Activated CD4-positive, CD25-positive, alpha-beta regulatory T cell (primary cell): ENCODE data around the gene FLYWCH2.
"Not testable (repeated sequence)": the region's sequence is repeated elsewhere in the genome, so short reads cannot be mapped to it uniquely, and the experiment has no call there.

ENCODE experiments used
- DNase-seq, 4 experiments: peaks; one replicate each; lab custom pipeline; 2025; lab: John Stamatoyannopoulos, UW

The FLYWCH2 gene

GRCh38 chr16:2881783-2882649, 999 bp upstream of the FLYWCH2 start:
- DNase-seq, result no peak

DNA sequence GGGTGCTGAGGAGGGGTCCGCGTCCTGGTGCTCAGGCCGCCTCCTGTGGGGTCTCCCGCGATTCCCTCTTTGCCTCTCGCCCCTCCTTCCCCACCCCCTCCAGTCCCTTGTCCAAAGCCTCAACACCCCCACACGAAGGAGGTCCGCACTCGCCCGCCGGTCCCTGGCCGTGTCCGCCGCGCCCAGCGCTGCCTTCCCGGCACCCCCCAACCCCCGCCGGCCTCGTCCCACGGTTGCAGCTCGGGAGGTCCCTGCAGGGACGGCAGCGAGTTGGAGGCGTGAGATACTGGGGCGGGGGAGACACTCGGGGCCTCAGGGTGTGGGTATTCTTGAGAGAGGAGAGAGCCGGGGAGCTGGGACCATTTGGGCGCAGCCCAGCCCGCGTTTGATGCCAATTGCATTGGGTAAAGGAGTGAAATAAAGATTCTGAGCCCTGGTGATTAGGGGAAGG, 468 bp downstream of the FLYWCH2 start:
- DNase-seq, result no peak

DNA sequence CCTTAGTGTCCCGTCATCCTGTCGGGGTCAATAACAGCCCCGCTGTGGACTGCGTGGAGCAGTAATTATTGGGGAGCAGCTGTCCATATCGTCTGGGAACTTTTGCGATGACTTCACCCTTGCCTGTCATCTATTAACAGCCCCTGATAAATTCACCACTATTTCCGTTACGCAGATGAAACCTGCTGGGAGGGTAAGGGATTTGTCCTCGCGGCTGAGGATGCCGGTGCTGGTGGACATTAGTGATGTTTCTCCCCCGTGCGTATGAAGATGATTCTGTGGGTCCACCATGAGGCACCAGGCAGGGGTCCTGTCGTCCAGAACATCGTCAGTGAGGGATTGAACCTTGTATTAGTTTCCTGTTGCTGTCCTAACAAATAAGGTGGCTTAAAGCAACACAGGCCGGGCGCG, 1.0 kb downstream of the FLYWCH2 start:
- no peak for DNase-seq

DNA sequence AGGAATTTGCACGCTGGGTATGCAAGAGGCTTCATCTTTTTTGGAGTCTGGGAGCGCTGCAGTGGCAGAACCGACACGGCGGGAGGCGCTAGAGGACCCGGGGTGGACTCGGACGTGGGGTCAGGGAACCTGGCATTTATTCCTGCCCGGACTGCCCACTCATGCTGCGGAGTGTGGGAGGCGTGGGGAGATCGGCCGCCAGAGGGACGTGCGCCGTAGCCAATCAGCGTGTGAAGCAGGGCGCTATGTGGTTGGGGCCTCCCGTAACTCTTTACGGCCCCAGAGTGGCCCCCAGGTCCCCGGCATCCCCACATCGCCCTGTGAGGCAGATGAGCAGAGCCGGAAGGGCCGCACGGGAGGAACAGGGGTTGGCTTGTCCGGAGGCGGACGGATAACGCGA, 11.2 kb downstream of the FLYWCH2 start:
- DNase-seq, result no peak

DNA sequence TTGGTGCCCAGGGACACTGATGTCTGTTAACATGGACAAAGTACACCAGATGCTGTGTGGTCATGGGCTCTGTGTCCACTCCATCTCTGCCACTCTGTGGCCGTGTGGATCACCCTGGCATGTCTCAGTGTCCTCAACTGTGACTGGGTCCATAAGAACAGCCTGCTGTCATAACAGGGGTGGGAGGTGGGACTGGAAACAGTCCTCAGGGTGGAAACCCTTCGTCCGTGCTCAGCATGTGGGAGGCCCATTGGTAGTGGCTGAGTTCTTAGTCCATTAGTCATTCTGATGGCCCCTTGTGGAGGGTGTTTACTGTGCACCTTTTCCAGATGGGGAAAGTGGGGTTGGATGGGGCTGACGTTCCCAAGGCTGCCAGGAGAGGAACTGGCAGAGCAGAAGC, 12.8 kb downstream of the FLYWCH2 start:
- DNase-seq, result no peak

DNA sequence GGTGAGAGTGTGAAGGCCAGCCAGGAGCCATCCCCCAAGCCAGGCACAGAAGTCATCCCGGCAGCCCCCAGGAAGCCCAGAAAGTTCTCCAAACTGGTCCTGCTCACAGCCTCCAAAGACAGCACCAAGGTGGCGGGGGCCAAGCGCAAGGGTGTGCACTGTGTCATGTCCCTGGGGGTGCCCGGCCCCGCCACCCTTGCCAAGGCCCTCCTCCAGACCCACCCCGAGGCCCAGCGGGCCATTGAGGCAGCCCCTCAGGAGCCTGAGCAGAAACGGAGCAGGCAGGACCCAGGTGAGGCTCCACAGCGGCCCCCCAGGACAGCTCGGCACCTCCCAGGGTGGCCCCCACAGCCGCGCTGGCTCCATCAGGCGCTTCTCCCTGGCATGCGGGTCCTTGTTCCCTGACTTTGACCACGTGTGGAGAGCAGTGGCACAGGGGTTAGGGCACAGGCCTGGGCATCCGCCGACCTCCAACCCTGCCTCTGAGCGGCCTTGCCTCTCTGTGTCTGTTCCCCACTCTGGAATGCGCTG, 13.5 kb downstream of the FLYWCH2 start:
- no peak for DNase-seq

DNA sequence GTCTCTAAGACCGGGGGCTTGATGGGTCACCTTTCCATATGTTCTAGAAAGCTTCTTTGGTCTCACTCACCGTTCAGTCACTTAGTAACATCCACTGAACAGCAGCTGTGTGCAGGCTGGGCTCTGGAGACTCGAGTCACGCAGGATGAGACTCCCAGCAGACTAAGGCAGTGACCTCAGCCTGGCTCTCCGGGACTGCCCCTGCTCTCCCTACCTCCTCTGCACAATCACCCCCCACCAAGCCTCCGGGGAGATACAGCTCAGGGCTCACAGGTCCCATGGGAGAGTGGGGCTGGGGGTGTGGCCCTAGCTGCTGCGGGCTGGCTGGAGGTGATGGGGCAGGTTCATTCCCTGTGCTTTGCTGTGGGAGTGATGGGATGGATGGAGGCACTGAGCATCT, 14.1 kb downstream of the FLYWCH2 start:
- DNase-seq, result no peak

- DNase-seq, result no peak
Observed at GRCh38 chr16:2898831-2899563, 16.0 kb downstream of the FLYWCH2 start.

DNA sequence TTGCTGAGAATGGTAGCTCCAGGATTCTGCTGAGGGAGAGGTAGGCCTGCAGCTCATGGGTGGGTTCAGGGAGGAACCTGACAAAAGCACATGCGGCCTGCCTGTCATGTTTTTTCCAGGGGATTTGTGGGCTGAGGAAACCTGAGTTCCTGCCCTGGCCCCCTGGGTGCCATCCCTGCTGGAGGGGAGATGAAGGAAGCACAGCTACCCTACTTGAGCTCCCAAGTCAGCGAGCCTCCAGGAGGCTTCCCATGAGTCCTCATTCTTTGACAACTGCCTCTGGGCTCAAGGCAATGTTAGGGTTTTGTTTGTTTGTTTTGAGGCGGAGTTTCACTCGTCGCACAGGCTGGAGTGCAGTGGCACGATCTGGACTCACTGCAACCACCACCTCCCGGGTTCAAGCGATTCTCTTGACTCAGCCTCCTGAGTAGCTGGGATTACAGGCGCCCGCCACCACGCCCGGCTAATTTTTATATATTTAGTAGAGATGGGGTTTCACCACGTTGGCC, 16.6 kb downstream of the FLYWCH2 start:
- no peak for DNase-seq

GRCh38 chr16:2900526-2901075, 17.6 kb downstream of the FLYWCH2 start:
- no peak for DNase-seq

- no peak for DNase-seq
Observed at GRCh38 chr16:2902337-2903130, 19.5 kb downstream of the FLYWCH2 start.

GRCh38 chr16:2904100-2904921, 21.3 kb downstream of the FLYWCH2 start:
- DNase-seq, result peak; percentile 46 to 60 (median 52)

DNA sequence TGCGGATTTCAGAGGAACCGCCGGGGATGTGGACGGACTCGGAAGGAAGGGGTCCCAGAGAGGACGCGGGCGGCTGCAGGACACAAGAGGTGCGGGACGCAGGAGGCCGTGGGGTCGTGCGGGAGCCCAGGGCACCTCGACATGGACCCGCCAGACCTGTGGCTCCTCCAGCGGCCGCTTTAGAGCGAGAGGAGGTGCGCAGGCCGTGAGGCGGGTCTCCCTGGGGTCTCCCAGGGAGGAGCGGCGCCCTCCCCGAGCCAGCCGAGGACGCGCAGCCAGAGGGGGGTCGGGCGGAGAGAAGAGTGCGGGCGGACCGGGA, 21.9 kb downstream of the FLYWCH2 start:
- DNase-seq, result peak in 1 of 4 experiments; percentile 36

DNA sequence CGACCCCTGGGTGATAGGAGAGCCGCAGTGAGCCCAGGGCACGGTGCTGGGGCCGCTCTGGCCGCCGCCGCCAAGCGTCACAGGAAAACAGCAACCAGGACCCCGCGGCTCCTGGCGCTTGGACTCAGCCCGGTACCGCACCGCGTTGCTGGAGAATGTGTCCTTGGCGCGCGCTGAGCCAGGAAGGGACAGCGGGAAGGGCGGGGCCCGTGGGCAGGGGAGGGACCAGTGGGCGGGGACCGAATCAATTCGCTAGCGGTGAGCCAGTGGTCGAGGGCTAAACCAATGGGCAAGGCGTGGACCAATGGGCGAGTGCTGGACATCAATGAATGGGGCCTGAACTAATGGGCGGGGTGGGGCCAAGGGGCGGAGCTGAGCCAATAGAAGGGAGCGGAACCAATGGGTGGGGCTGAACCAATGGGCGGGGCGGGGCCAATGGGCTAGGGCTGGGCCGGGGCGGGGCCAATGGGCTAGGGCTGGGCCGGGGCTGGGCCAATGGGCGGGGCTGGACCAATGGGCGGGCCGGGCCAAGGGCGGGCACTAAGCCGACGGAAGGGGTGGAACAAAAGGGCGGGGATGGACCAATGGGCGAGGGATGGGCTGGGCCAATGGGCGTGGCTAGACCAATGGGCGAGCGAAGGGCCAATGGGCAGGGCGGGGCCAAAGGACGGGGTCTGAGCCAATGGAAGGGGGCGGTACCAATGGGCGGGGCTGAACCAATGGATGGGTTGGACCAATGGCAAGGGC, 22.4 kb downstream of the FLYWCH2 start:
- peak; percentile 74 to 95 (median 90) for DNase-seq

DNA sequence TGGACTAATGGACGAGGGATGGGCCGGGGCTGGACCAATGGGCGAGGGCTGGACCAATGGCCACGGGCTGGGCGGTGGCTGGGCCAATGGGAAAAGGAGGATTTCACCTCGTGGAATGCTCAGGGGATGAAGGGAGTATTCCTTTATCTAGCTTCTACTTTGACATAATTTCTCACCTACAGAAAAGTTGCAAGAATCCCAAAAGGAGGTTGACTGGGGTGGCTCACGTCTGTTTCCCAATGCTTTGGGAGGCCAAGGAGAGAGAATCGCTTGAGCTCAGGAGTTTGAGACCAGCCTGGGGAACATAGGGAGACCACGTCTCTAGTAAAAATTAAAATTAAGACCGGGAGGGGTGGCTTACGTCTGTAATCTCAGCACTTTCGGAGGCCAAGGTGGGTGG, 23.0 kb downstream of the FLYWCH2 start:
- DNase-seq, result no peak

DNA sequence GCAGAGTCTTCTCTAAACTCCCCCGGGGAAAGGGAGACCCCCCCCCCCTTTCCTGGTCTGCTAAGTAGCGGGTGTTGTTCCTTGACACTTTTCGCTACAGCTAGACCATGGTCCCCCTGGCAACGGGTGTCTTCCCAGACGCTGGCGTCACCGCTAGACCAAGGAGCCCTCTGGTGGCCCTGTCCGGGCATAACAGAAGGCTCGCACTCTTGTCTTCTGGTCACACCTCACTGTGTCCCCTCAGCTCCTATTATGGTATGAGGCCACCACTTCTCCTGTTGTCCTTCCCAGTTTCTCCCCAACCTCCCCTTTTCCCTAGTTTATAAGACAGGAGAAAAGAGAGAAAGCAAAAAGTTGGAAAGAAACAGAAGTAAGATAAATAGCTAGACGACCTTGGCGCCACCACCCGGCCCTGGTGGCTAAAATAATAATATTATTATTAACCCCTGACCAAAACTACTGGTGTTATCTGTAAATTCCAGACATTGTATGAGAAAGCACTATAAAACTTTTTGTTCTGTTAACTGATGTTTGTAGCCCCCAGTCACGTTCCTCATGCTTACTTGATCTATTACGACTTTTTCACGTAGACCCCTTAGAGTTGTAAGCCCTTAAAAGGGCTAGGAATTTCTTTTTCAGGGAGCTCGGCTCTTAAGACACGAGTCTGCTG, 24.2 kb downstream of the FLYWCH2 start:
- not testable (repeated sequence) for DNase-seq

DNA sequence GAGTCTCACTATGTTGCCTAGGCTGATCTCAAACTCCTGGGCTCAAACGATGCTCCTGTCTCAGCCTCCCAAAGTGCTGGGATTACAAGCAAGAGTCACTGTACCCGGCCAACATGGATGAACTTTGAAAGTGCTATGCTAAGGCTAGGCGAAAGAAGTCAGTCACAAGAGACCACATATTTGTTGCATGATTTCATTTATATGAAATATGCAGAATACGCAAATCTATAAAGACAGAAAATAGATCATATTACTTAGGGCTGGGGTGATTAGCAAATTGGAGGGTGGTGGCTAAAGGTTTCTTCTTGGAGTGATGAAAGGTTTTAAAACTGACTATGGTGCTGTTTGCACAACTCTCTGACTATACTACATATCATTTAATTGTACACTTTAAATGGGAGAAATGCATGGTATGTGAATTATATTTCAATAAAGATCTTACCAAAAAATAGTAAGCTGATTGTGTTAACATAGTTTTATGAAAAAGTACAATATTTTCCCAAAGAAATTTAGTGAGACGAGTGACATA, 27.5 kb downstream of the FLYWCH2 start:
- DNase-seq, result no peak

DNA sequence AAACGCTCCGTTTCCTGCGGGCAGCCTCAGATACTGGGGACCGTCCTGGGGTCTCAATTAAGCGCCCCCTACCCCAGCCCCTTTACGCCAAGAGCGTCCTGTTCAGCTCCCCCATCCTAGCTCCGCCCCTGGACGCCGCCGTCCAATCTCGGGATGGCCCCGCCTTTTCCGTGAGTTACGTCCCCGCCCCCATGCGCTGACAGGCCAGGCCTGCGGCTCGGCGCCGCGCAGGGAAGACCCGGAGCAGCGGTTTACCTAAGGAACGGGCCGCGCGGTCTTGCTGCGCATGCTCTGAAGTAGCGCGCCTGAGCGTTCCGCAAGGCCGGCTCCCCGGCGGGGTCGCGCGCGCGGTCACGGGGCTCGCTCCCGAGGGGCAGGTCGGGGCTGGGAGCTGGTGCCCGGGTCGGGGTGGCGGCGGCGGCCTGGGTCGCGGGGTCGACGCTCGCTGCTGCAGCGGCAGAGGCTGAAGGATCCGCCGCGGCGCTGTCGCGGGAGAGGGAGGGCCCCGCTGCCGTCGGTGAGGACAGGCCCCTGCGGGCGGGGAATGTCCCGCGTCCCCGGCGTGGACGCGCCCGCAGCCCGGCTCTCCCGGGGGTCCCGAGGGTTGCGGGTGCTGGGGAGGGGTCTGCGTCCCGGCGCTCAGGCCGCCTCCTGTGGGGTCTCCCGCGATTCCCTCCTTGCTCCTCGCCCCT, 28.8 kb downstream of the FLYWCH2 start, which contains the start of gene FLYWCH1:
Gene FLYWCH1, plus strand, starts transcription at position 294 of the 692 bp plus-strand sequence. CDS start 17,755 bp downstream, outside the sequence.
- DNase-seq, result peak; percentile 96 to 97 (median 96)
